HEK293T (cell line): ENCODE results near the gene OR52E1.

Source experiments
- ARNT ChIP-seq: fragments of 450-650 bp; IDR thresholded peaks from 2 replicates; pipeline ENCODE4 v1.6.1; 2017; ENCODE audit warnings: mild to moderate bottlenecking
- BHLHE40 ChIP-seq: fragments of 450-650 bp; IDR thresholded peaks from 2 replicates; pipeline ENCODE4 v1.6.1; 2016; ENCODE audit warnings: mild to moderate bottlenecking, moderate library complexity, borderline replicate concordance
- CTBP1 ChIP-seq: fragments of 450-650 bp; IDR thresholded peaks from 2 replicates; pipeline ENCODE4 v1.6.1; 2016; ENCODE audit warnings: borderline replicate concordance
- ELF4 ChIP-seq: fragments of 450-650 bp; IDR thresholded peaks from 2 replicates; pipeline ENCODE4 v1.6.1; 2017; ENCODE audit warnings: antibody characterized with exemption
- FOXA1 ChIP-seq: fragments of 450-650 bp; IDR thresholded peaks from 2 replicates; pipeline ENCODE4 v1.6.1; 2016; ENCODE audit warnings: mild to moderate bottlenecking
- FOXK2 ChIP-seq: fragments of 450-650 bp; IDR thresholded peaks from 2 replicates; pipeline ENCODE4 v1.6.1; 2016; ENCODE audit warnings: mild to moderate bottlenecking
- HDGF ChIP-seq: fragments of 450-650 bp; IDR thresholded peaks from 2 replicates; pipeline ENCODE4 v1.6.1; 2017; ENCODE audit warnings: antibody characterized with exemption, borderline replicate concordance
- L3MBTL2 ChIP-seq: fragments of 450-650 bp; conservative IDR thresholded peaks from 2 replicates; pipeline ENCODE4 v1.6.1; 2016; ENCODE audit warnings: mild to moderate bottlenecking
- LEF1 ChIP-seq: fragments of 450-650 bp; IDR thresholded peaks from 2 replicates; pipeline ENCODE4 v1.6.1; 2017; ENCODE audit warnings: mild to moderate bottlenecking, borderline replicate concordance
- NFRKB ChIP-seq: fragments of 450-650 bp; IDR thresholded peaks from 2 replicates; pipeline ENCODE4 v1.6.1; 2016; ENCODE audit warnings: mild to moderate bottlenecking, moderate library complexity
- PKNOX1 ChIP-seq: fragments of 450-650 bp; IDR thresholded peaks from 2 replicates; pipeline ENCODE4 v1.6.1; 2016
- SP1 ChIP-seq: fragments of 450-650 bp; IDR thresholded peaks from 2 replicates; pipeline ENCODE4 v1.6.1; 2017
- SUZ12 ChIP-seq: fragments of 450-650 bp; IDR thresholded peaks from 2 replicates; pipeline ENCODE4 v1.6.1; 2016; ENCODE audit warnings: mild to moderate bottlenecking
- TARDBP ChIP-seq: fragments of 450-650 bp; IDR thresholded peaks from 2 replicates; pipeline ENCODE4 v1.6.1; 2016

DNA sequence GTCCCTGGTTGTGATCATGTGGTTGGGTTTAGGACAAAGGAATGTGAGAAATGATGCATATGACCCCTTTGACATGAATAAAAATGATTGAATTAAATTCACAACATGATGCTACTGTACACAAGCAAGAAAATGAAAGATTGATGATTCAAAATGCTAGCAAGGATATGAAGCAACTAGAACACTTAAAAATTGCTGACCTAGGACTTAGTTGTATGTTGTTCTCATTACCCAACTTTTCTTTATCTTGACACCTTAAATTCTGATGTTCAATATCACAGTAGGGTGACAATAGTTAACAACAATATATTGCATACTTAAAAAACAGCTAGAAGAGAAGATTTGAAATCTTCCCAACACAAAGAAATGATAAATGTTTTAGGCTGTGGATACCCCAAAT lies 48.2 kb downstream of the OR52E1 start:
- no peak for TF ChIP-seq SUZ12
- TF ChIP-seq CTBP1, result no peak
- no peak for TF ChIP-seq BHLHE40
- TF ChIP-seq SP1, result no peak
- no peak for TF ChIP-seq FOXK2
- no peak for TF ChIP-seq LEF1
- TF ChIP-seq FOXA1, result no peak
- no peak for TF ChIP-seq TARDBP
- no peak for TF ChIP-seq ARNT
- TF ChIP-seq NFRKB, result no peak
- no peak for TF ChIP-seq ELF4
- TF ChIP-seq HDGF, result no peak
- no peak for TF ChIP-seq PKNOX1
- TF ChIP-seq L3MBTL2, result no peak
